Measurements from ENCODE around the gene MDFI.

GRCh38 chr6:41683273-41683522 lies 44.9 kb downstream of the MDFI start:
- TF ChIP-seq, protein P1, sequence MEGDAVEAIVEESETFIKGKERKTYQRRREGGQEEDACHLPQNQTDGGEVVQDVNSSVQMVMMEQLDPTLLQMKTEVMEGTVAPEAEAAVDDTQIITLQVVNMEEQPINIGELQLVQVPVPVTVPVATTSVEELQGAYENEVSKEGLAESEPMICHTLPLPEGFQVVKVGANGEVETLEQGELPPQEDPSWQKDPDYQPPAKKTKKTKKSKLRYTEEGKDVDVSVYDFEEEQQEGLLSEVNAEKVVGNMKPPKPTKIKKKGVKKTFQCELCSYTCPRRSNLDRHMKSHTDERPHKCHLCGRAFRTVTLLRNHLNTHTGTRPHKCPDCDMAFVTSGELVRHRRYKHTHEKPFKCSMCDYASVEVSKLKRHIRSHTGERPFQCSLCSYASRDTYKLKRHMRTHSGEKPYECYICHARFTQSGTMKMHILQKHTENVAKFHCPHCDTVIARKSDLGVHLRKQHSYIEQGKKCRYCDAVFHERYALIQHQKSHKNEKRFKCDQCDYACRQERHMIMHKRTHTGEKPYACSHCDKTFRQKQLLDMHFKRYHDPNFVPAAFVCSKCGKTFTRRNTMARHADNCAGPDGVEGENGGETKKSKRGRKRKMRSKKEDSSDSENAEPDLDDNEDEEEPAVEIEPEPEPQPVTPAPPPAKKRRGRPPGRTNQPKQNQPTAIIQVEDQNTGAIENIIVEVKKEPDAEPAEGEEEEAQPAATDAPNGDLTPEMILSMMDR (IDR thresholded peaks at IDR 0.05), result no peak
- no peak for TF ChIP-seq ZFX (IDR thresholded peaks at IDR 0.05; ENCODE audit: borderline replicate concordance)
